ENCODE data around the gene TMEM139. TPM values are rescaled to one million over a fixed set of nuclear protein-coding genes. Genes with fewer than 3 reads are reported as not detected.

TMEM139 gene
- total RNA-seq, 1 experiment from 2014 or later, result 2.0 TPM

DNA sequence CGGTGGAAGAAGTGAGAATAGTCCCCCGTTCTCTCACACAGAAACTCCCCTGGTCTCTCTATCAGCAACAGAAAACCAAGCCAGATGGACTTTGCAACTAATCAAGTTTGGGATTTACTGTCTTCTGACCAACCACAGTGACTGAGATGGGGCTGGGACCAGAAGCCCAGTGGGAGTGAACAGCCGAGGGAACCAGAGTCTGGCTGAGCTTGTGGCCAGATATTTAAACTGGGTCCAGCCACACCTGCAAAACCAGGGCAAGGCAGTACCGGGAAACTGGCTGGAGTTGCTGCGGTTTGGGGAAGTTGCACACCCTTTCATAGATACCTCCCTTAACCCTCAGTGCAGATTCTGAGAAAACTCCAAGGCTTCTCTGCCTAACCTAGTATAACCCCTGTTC lies 15.5 kb upstream of the TMEM139 start:
- BruUV-seq (replicated peaks), result no TSS peak
- Histone ChIP-seq H3K4me3 (ENCODE audit: low read depth in 2 of 2, low read length in 2 of 2) (no peak overlapping the region), H3K27ac (ENCODE audit: low read length) (no peak overlapping the region), H3K9me3 (ENCODE audit: control insufficient read depth, insufficient read depth, low read depth, low read length) (no peaks in the 10 kb centered on the region), H3K36me3 (ENCODE audit: control insufficient read depth, insufficient read depth, low read length) (peaks cover 2% of the 10 kb centered on the region), H3K27me3 (ENCODE audit: control insufficient read depth, insufficient read depth, low read length) (no peaks in the 10 kb centered on the region), H3K4me1 (ENCODE audit: control insufficient read depth, insufficient read depth, low read length) (peaks cover 2% of the 10 kb centered on the region)
- TF ChIP-seq REST (IDR thresholded peaks at IDR 0.05; ENCODE audit: insufficient read depth in 1 of 2, low read depth in 2 of 2, low read length in 1 of 2) (no peak), SIN3A (IDR thresholded peaks at IDR 0.05; ENCODE audit: borderline replicate concordance, insufficient read depth, low read depth, low read length) (no peak), POLR2AphosphoS5 (IDR thresholded peaks at IDR 0.05; ENCODE audit: low read depth, low read length) (no peak), TCF7L2 (IDR thresholded peaks at IDR 0.05; ENCODE audit: low read depth, low read length) (no peak)
- TF ChIP-seq, protein P1, sequence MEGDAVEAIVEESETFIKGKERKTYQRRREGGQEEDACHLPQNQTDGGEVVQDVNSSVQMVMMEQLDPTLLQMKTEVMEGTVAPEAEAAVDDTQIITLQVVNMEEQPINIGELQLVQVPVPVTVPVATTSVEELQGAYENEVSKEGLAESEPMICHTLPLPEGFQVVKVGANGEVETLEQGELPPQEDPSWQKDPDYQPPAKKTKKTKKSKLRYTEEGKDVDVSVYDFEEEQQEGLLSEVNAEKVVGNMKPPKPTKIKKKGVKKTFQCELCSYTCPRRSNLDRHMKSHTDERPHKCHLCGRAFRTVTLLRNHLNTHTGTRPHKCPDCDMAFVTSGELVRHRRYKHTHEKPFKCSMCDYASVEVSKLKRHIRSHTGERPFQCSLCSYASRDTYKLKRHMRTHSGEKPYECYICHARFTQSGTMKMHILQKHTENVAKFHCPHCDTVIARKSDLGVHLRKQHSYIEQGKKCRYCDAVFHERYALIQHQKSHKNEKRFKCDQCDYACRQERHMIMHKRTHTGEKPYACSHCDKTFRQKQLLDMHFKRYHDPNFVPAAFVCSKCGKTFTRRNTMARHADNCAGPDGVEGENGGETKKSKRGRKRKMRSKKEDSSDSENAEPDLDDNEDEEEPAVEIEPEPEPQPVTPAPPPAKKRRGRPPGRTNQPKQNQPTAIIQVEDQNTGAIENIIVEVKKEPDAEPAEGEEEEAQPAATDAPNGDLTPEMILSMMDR (IDR thresholded peaks at IDR 0.05), result no peak
- ChIA-PET CTCF (interaction anchor here (0.6 kb wide), 1 partner anchor 50 kb away, joined by 3 read pairs; no protein-coding TSS in a partner anchor), POLR2A (no interaction called here)
- ATAC-seq (no peak), DNase-seq (ENCODE audit: low read depth, low spot score) (no peak)
- in situ Hi-C loops (cut with HindIII; ENCODE audit: low pct_unique_long_range_greater_than_20kb, low sequenced_read_pairs) (no loop called here), intact Hi-C loops (cut with micrococcal nuclease; ENCODE audit: unreplicated experiment) (no loop called here)

GRCh38 chr7:143271240-143271639 lies 13.5 kb upstream of the TMEM139 start:
- H3K4me1 ChIP-seq (ENCODE audit: control insufficient read depth, insufficient read depth, low read length), result no peaks in the 10 kb centered on the region
- ChIA-PET CTCF (no interaction called here), POLR2A (no interaction called here)
- DNase-seq (ENCODE audit: low read depth, low spot score) (no peak), ATAC-seq (no peak)
- peaks cover 2% of the 10 kb centered on the region for H3K36me3 ChIP-seq (ENCODE audit: control insufficient read depth, insufficient read depth, low read length)
- no peak overlapping the region for H3K27ac ChIP-seq (ENCODE audit: low read length)
- in situ Hi-C loops (cut with HindIII; ENCODE audit: low pct_unique_long_range_greater_than_20kb, low sequenced_read_pairs) (no loop called here), intact Hi-C loops (cut with micrococcal nuclease; ENCODE audit: unreplicated experiment) (no loop called here)
- H3K9me3 ChIP-seq (ENCODE audit: control insufficient read depth, insufficient read depth, low read depth, low read length), result no peaks in the 10 kb centered on the region
- TF ChIP-seq REST (IDR thresholded peaks at IDR 0.05; ENCODE audit: insufficient read depth in 1 of 2, low read depth in 2 of 2, low read length in 1 of 2), result no peak
- no peak for TF ChIP-seq SIN3A (IDR thresholded peaks at IDR 0.05; ENCODE audit: borderline replicate concordance, insufficient read depth, low read depth, low read length)
- no peak for TF ChIP-seq TCF7L2 (IDR thresholded peaks at IDR 0.05; ENCODE audit: low read depth, low read length)
- TF ChIP-seq, protein P1 (IDR thresholded peaks at IDR 0.05), result no peak
- no peak for TF ChIP-seq POLR2AphosphoS5 (IDR thresholded peaks at IDR 0.05; ENCODE audit: low read depth, low read length)
- H3K4me3 ChIP-seq (ENCODE audit: low read depth in 2 of 2, low read length in 2 of 2), result no peak overlapping the region
- H3K27me3 ChIP-seq (ENCODE audit: control insufficient read depth, insufficient read depth, low read length), result no peaks in the 10 kb centered on the region
- no TSS peak for BruUV-seq (replicated peaks)
